HepG2 (cell line): ENCODE data around the gene TTC23.
"Not testable (repeated sequence)": the region's sequence is repeated elsewhere in the genome, so short reads cannot be mapped to it uniquely, and the experiment has no call there.

Source experiments
- CBX5 ChIP-seq: sonication (generic); formaldehyde crosslinking; IDR thresholded peaks from 2 replicates; pipeline ENCODE4 v1.4.0; 2020; ENCODE audit warnings: missing genetic modification reagents, borderline replicate concordance
- EP300 ChIP-seq, 3 experiments: sonication (generic) in 1 of 3; formaldehyde crosslinking in 1 of 3; IDR thresholded peaks; 2 replicates each; pipeline versions ENCODE4 v1.5.1 to v1.6.1; 2011 to 2020; ENCODE audit warnings: low read depth in 2 of 3, low read length in 2 of 3, borderline replicate concordance in 1 of 3, improper control_type of control experiment in 1 of 3, mild to moderate bottlenecking in 1 of 3, missing genetic modification reagents in 1 of 3, moderate library complexity in 1 of 3
- HOXA7 ChIP-seq: sonication (generic); formaldehyde crosslinking; IDR thresholded peaks from 2 replicates; pipeline ENCODE4 v1.8.1; 2022; ENCODE audit warnings: mild to moderate bottlenecking, missing genetic modification reagents, moderate library complexity
- POLR2A ChIP-seq, 2 experiments: IDR thresholded peaks; 2 replicates each; pipeline ENCODE4 v1.6.1; 2011; ENCODE audit warnings: low read depth in 2 of 2, low read length in 2 of 2, mild to moderate bottlenecking in 1 of 2, moderate library complexity in 1 of 2; ENCODE audit not compliant: insufficient read depth in 1 of 2
- TAF15 ChIP-seq: fragments of 200-400 bp; formaldehyde crosslinking; IDR thresholded peaks from one replicate; pipeline ENCODE4 v1.6.1; 2018; ENCODE audit warnings: mild to moderate bottlenecking, low read depth, low read length; ENCODE audit not compliant: poor library complexity, severe bottlenecking
- ZNF143 ChIP-seq: sonication (generic); formaldehyde crosslinking; IDR thresholded peaks from 2 replicates; pipeline ENCODE4 v1.4.0; 2020; ENCODE audit warnings: missing genetic modification reagents
- TF ChIP-seq, protein P1 (sequence below): sonication (generic); formaldehyde crosslinking; IDR thresholded peaks from 2 replicates; pipeline ENCODE4 v1.4.0; 2020; ENCODE audit warnings: missing genetic modification reagents
- TF ChIP-seq, protein P2 (sequence below): sonication (generic); formaldehyde crosslinking; IDR thresholded peaks from 2 replicates; pipeline ENCODE4 v1.4.0; 2020; ENCODE audit warnings: missing genetic modification reagents, mild to moderate bottlenecking, borderline replicate concordance
- TF ChIP-seq, protein P3 (sequence below): sonication (generic); formaldehyde crosslinking; IDR thresholded peaks from 2 replicates; pipeline ENCODE4 v1.5.0; 2020; ENCODE audit warnings: mild to moderate bottlenecking, missing genetic modification reagents, moderate library complexity
- TF ChIP-seq, protein P4 (sequence below): IDR thresholded peaks from 2 replicates; pipeline ENCODE4 v1.6.1; 2016; ENCODE audit warnings: control low read depth

DNA sequence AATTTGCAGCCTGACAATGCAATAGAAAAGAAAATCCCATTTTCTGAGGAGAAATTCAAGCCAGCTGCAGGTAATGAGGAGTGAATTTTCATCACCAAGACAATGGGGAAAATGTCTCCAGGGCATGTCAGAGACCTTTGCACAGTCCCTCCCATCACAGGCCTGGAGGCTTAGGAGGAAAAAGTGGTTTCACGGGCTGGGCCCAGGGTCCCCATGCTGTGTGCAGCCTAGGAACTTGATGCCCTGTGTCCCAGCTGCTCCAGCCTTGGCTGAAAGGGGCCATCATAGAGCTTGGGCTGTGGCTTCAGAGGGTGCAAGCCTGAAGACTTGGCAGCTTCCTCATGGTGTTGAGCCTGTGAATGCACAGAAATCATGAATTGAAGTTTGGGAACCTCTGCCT lies 57.2 kb downstream of the TTC23 start:
- TF ChIP-seq, protein P1, sequence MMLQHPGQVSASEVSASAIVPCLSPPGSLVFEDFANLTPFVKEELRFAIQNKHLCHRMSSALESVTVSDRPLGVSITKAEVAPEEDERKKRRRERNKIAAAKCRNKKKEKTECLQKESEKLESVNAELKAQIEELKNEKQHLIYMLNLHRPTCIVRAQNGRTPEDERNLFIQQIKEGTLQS, result not testable (repeated sequence)
- TF ChIP-seq EP300 (IDR thresholded peaks at IDR 0.05; ENCODE audit: low read depth in 2 of 2, low read length in 2 of 2); EP300 (CRISPR knock-in tag; IDR thresholded peaks at IDR 0.05; ENCODE audit: borderline replicate concordance); HOXA7 (CRISPR knock-in tag); ZNF143 (CRISPR knock-in tag); CBX5 (CRISPR knock-in tag); POLR2A (IDR thresholded peaks at IDR 0.05; ENCODE audit: insufficient read depth in 1 of 2, low read depth in 2 of 2, low read length in 2 of 2); TAF15: not testable (repeated sequence)
- TF ChIP-seq, protein P2, sequence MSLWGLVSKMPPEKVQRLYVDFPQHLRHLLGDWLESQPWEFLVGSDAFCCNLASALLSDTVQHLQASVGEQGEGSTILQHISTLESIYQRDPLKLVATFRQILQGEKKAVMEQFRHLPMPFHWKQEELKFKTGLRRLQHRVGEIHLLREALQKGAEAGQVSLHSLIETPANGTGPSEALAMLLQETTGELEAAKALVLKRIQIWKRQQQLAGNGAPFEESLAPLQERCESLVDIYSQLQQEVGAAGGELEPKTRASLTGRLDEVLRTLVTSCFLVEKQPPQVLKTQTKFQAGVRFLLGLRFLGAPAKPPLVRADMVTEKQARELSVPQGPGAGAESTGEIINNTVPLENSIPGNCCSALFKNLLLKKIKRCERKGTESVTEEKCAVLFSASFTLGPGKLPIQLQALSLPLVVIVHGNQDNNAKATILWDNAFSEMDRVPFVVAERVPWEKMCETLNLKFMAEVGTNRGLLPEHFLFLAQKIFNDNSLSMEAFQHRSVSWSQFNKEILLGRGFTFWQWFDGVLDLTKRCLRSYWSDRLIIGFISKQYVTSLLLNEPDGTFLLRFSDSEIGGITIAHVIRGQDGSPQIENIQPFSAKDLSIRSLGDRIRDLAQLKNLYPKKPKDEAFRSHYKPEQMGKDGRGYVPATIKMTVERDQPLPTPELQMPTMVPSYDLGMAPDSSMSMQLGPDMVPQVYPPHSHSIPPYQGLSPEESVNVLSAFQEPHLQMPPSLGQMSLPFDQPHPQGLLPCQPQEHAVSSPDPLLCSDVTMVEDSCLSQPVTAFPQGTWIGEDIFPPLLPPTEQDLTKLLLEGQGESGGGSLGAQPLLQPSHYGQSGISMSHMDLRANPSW (CRISPR knock-in tag), result not testable (repeated sequence)
- TF ChIP-seq, protein P3, sequence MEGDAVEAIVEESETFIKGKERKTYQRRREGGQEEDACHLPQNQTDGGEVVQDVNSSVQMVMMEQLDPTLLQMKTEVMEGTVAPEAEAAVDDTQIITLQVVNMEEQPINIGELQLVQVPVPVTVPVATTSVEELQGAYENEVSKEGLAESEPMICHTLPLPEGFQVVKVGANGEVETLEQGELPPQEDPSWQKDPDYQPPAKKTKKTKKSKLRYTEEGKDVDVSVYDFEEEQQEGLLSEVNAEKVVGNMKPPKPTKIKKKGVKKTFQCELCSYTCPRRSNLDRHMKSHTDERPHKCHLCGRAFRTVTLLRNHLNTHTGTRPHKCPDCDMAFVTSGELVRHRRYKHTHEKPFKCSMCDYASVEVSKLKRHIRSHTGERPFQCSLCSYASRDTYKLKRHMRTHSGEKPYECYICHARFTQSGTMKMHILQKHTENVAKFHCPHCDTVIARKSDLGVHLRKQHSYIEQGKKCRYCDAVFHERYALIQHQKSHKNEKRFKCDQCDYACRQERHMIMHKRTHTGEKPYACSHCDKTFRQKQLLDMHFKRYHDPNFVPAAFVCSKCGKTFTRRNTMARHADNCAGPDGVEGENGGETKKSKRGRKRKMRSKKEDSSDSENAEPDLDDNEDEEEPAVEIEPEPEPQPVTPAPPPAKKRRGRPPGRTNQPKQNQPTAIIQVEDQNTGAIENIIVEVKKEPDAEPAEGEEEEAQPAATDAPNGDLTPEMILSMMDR (CRISPR knock-in tag), result not testable (repeated sequence)
- TF ChIP-seq, protein P4, sequence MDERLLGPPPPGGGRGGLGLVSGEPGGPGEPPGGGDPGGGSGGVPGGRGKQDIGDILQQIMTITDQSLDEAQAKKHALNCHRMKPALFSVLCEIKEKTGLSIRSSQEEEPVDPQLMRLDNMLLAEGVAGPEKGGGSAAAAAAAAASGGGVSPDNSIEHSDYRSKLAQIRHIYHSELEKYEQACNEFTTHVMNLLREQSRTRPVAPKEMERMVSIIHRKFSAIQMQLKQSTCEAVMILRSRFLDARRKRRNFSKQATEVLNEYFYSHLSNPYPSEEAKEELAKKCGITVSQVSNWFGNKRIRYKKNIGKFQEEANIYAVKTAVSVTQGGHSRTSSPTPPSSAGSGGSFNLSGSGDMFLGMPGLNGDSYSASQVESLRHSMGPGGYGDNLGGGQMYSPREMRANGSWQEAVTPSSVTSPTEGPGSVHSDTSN, result not testable (repeated sequence)
